IMR-90 (cell line): ENCODE results near the gene KRT76. TPM values are rescaled to one million over a fixed set of nuclear protein-coding genes. Genes with fewer than 3 reads are reported as not detected.

ENCODE experiments used
- ATAC-seq: fragments of 200-7000 bp; cut with Tn5 transposase; 2 replicates; pipeline ENCODE4 v1.9.1; 2020; ENCODE audit warnings: low read depth, mild to moderate bottlenecking, moderate library complexity
- BruUV-seq: library from RNA; stranded (reverse); fragments of 400-500 nt; replicated peaks from 2 replicates; lab custom pipeline; 2021; lab: Mats Ljungman, UMichigan
- CTCF ChIA-PET: fragments of 300-600 bp; formaldehyde crosslinking; extraction: SDS; loops from one replicate; lab custom pipeline; 2021; ENCODE audit warnings: antibody characterized with exemption; lab: Yijun Ruan, JAX
- POLR2A ChIA-PET: fragments of 300-600 bp; sonication (Branson Sonifier 250); formaldehyde crosslinking; loops from one replicate; lab custom pipeline; 2022; ENCODE audit warnings: antibody characterized with exemption; ENCODE audit not compliant: unreplicated experiment; lab: Charles Lee
- DNase-seq: peaks from one replicate; pipeline ENCODE4 v3.0.0; 2013
- H2AFZ ChIP-seq: replicated peaks from 2 replicates; pipeline ENCODE3; 2013; ENCODE audit warnings: low read length, mild to moderate bottlenecking; ENCODE audit not compliant: poor library complexity
- H2AK5ac ChIP-seq: 2 replicates; pipeline ENCODE4 v1.6.1; 2013; ENCODE audit warnings: low read depth, low read length, inconsistent platforms
- H2AK9ac ChIP-seq: replicated peaks from 2 replicates; pipeline ENCODE3; 2013; ENCODE audit warnings: mild to moderate bottlenecking, low read depth, low read length, moderate library complexity; ENCODE audit not compliant: poor library complexity
- H2BK120ac ChIP-seq: 2 replicates; pipeline ENCODE4 v1.6.1; 2013; ENCODE audit warnings: low read depth, low read length, inconsistent platforms
- H2BK15ac ChIP-seq: 3 replicates; pipeline ENCODE4 v1.6.1; 2013; ENCODE audit warnings: low read depth, low read length, inconsistent platforms
- H2BK20ac ChIP-seq: 2 replicates; pipeline ENCODE4 v1.6.1; 2013; ENCODE audit warnings: low read depth, mild to moderate bottlenecking, inconsistent platforms, low read length, moderate library complexity
- H2BK5ac ChIP-seq: 2 replicates; pipeline ENCODE4 v1.6.1; 2013; ENCODE audit warnings: mild to moderate bottlenecking, low read depth, low read length, inconsistent platforms; ENCODE audit not compliant: poor library complexity, severe bottlenecking
- H3K14ac ChIP-seq: replicated peaks from 2 replicates; pipeline ENCODE4 v1.6.1; 2013; ENCODE audit warnings: low read depth, low read length, inconsistent platforms
- H3K18ac ChIP-seq: 2 replicates; pipeline ENCODE4 v1.6.1; 2013; ENCODE audit warnings: low read depth, low read length, control low read depth
- H3K23ac ChIP-seq: 2 replicates; pipeline ENCODE4 v1.6.1; 2013; ENCODE audit warnings: low read depth, low read length, inconsistent platforms
- H3K27ac ChIP-seq: 2 replicates; pipeline ENCODE4 v1.5.1; 2013; ENCODE audit warnings: mild to moderate bottlenecking, control low read depth, low read length; ENCODE audit not compliant: insufficient read depth
- H3K27me3 ChIP-seq: 2 replicates; pipeline ENCODE4 v1.6.1; 2013; ENCODE audit warnings: low read length; ENCODE audit not compliant: control insufficient read depth, insufficient read depth
- H3K36me3 ChIP-seq: 2 replicates; pipeline ENCODE4 v1.6.1; 2013; ENCODE audit warnings: low read length, mixed read lengths; ENCODE audit not compliant: control insufficient read depth, insufficient read depth
- H3K4ac ChIP-seq: 2 replicates; pipeline ENCODE4 v1.6.1; 2013; ENCODE audit warnings: low read depth, low read length, inconsistent platforms
- H3K4me1 ChIP-seq: 2 replicates; pipeline ENCODE4 v1.6.1; 2013; ENCODE audit warnings: low read length, mixed read lengths; ENCODE audit not compliant: control insufficient read depth, insufficient read depth
- H3K4me2 ChIP-seq: 2 replicates; pipeline ENCODE4 v1.6.1; 2013; ENCODE audit warnings: low read depth, mild to moderate bottlenecking, control low read depth, low read length, moderate library complexity
- H3K4me3 ChIP-seq: 2 replicates; pipeline ENCODE4 v1.5.1; 2013; ENCODE audit warnings: low read depth, mild to moderate bottlenecking, control low read depth, low read length, moderate library complexity; ENCODE audit not compliant: insufficient read depth
- H3K56ac ChIP-seq: 2 replicates; pipeline ENCODE4 v1.6.1; 2013; ENCODE audit warnings: low read length, inconsistent platforms; ENCODE audit not compliant: insufficient read depth; ENCODE audit errors: extremely low read depth
- H3K79me1 ChIP-seq, 2 experiments: 2 replicates each; pipeline ENCODE4 v1.6.1; 2013; ENCODE audit warnings: low read length in 2 of 2, inconsistent platforms in 1 of 2, low read depth in 1 of 2
- H3K9ac ChIP-seq: 2 replicates; pipeline ENCODE4 v1.6.1; 2013; ENCODE audit warnings: low read depth, low read length, control low read depth
- H3K9me1 ChIP-seq: 2 replicates; pipeline ENCODE4 v1.6.1; 2013; ENCODE audit warnings: low read length, inconsistent platforms; ENCODE audit not compliant: insufficient read depth
- H3K9me3 ChIP-seq: 2 replicates; pipeline ENCODE4 v1.6.1; 2013; ENCODE audit warnings: low read length; ENCODE audit not compliant: control insufficient read depth, insufficient read depth
- H4K20me1 ChIP-seq: 2 replicates; pipeline ENCODE4 v1.6.1; 2013; ENCODE audit warnings: low read length, inconsistent platforms; ENCODE audit not compliant: insufficient read depth
- H4K5ac ChIP-seq: 2 replicates; pipeline ENCODE4 v1.6.1; 2013; ENCODE audit warnings: mild to moderate bottlenecking, low read depth, low read length, control low read depth
- H4K8ac ChIP-seq, 2 experiments: 2 replicates each; pipeline ENCODE4 v1.6.1; 2013; ENCODE audit warnings: low read depth in 2 of 2, low read length in 2 of 2, control low read depth in 1 of 2, inconsistent platforms in 1 of 2
- H4K91ac ChIP-seq: 2 replicates; pipeline ENCODE4 v1.6.1; 2013; ENCODE audit warnings: low read depth, low read length, inconsistent platforms; ENCODE audit not compliant: insufficient read depth
- BHLHE40 ChIP-seq: fragments of 150-350 bp; IDR thresholded peaks from 2 replicates; pipeline ENCODE4 v1.6.1; 2016; ENCODE audit warnings: mild to moderate bottlenecking, low read depth, low read length
- CEBPB ChIP-seq: IDR thresholded peaks from 2 replicates; pipeline ENCODE4 v1.6.1; 2012; ENCODE audit warnings: low read depth, low read length, improper control_type of control experiment
- CHD1 ChIP-seq: IDR thresholded peaks from 2 replicates; pipeline ENCODE4 v1.6.1; 2012; ENCODE audit warnings: low read depth, low read length, improper control_type of control experiment
- FOS ChIP-seq: fragments of 150-350 bp; IDR thresholded peaks from 2 replicates; pipeline ENCODE4 v1.6.1; 2016; ENCODE audit warnings: low read depth, low read length
- MAFK ChIP-seq: IDR thresholded peaks from 2 replicates; pipeline ENCODE4 v1.6.1; 2012; ENCODE audit warnings: low read depth, low read length, improper control_type of control experiment
- MAZ ChIP-seq: IDR thresholded peaks from 2 replicates; pipeline ENCODE4 v1.6.1; 2012; ENCODE audit warnings: low read depth, mild to moderate bottlenecking, low read length, improper control_type of control experiment, moderate library complexity, borderline replicate concordance
- MXI1 ChIP-seq: IDR thresholded peaks from 2 replicates; pipeline ENCODE4 v1.6.1; 2012; ENCODE audit warnings: low read depth, mild to moderate bottlenecking, low read length, moderate library complexity, borderline replicate concordance
- NFE2L2 ChIP-seq: fragments of 150-350 bp; IDR thresholded peaks from 2 replicates; pipeline ENCODE4 v1.6.1; 2016; ENCODE audit warnings: low read depth, mild to moderate bottlenecking, low read length
- POLR2A ChIP-seq: IDR thresholded peaks from 2 replicates; pipeline ENCODE4 v1.6.1; 2012; ENCODE audit warnings: mild to moderate bottlenecking, low read depth, low read length
- RAD21 ChIP-seq: IDR thresholded peaks from 2 replicates; pipeline ENCODE4 v1.6.1; 2012; ENCODE audit warnings: low read length, improper control_type of control experiment
- RCOR1 ChIP-seq: IDR thresholded peaks from 2 replicates; pipeline ENCODE4 v1.6.1; 2012; ENCODE audit warnings: mild to moderate bottlenecking, low read length, improper control_type of control experiment; ENCODE audit not compliant: insufficient replicate concordance
- RFX5 ChIP-seq: IDR thresholded peaks from 2 replicates; pipeline ENCODE4 v1.8.0; 2012; ENCODE audit warnings: low read depth, mild to moderate bottlenecking, low read length, moderate library complexity
- SMC3 ChIP-seq: fragments of 150-350 bp; IDR thresholded peaks from 2 replicates; pipeline ENCODE4 v1.6.1; 2016; ENCODE audit warnings: low read depth, mild to moderate bottlenecking, antibody characterized with exemption, low read length, moderate library complexity
- WGBS, 2 experiments: methylation state at CpG; one replicate each; pipeline versions ENCODE4 v1.1.5 to v1.1.7; 2013; ENCODE audit warnings: missing lambda C conversion rate in 2 of 2; ENCODE audit not compliant: insufficient read length in 1 of 2; ENCODE audit errors: extremely low coverage in 2 of 2; 5-methylcytosine and 5-hydroxymethylcytosine counted together
- dilution Hi-C: fragments of 300-500 bp; cut with HindIII; formaldehyde crosslinking; loops from one replicate; pipeline ENCODE4 v1.14.3; 2018; ENCODE audit warnings: low sequenced_read_pairs; ENCODE audit not compliant: unreplicated experiment
- in situ Hi-C: fragments of 300-500 bp; cut with MboI; formaldehyde crosslinking; loops from 3 replicates; pipeline ENCODE4 v1.14.3; 2019; ENCODE audit warnings: low sequenced_read_pairs, inconsistent platforms, mixed read lengths
- intact Hi-C: fragments of 100-400 bp; cut with micrococcal nuclease; formaldehyde crosslinking; loops from 2 replicates; pipeline ENCODE4 v1.10.0; 2022
- polyA plus RNA-seq, 3 experiments: library from polyadenylated mRNA; depleted of rRNA; stranded (reverse); fragments of >200 nt; gene quantifications; 2 replicates each; pipeline ENCODE4 v1.2.3, GENCODE V29; 2012; ENCODE audit warnings: low replicate concordance in 1 of 3
- total RNA-seq: library from RNA; depleted of rRNA; stranded (reverse); fragments of >200 nt; gene quantifications from 2 replicates; pipeline ENCODE4 v1.2.3, GENCODE V29; 2012
- TF ChIP-seq, protein P1 (sequence below): conservative IDR thresholded peaks from 2 replicates; pipeline ENCODE4 v1.5.1; 2012; ENCODE audit warnings: mild to moderate bottlenecking, low read depth, low read length, improper control_type of control experiment
- TF ChIP-seq, protein P2 (sequence below): fragments of 150-350 bp; IDR thresholded peaks from 2 replicates; pipeline ENCODE4 v1.6.1; 2017; ENCODE audit warnings: mild to moderate bottlenecking, antibody characterized with exemption, low read length, low read depth
- TF ChIP-seq, protein P3 (sequence below): fragments of 150-350 bp; IDR thresholded peaks from 2 replicates; pipeline ENCODE4 v1.6.1; 2016; ENCODE audit warnings: low read depth, mild to moderate bottlenecking, low read length, moderate library complexity, borderline replicate concordance

KRT76 gene
- total and polyA plus RNA-seq, 2 of the 4 experiments (the other 2 are of a cell fraction): not detected

DNA sequence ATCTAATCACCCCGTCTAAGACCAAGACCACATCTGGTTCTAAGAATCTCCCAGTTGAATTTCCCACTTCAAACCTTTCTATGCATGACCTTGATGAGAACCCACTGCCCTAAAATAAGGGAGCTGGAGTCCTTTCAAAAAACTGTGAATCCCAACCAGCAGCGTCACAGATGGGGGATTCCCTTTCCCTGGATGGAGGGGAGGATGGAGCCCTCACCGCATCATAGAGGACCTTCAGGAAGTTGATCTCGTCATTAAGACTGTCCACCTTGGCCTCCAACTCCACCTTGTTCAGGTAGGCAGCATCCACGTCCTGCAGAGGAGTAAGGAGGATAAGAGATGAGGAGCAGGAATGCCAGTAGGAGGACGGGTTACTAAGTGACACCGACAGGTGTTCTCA lies 32.0 kb upstream of the KRT76 start:
- Histone ChIP-seq H2BK15ac (no peak overlapping the region), H3K4me2 (no peak overlapping the region), H3K23ac (no peak overlapping the region), H2AK9ac (no peak overlapping the region), H2BK5ac (no peak overlapping the region), H3K27me3 (peaks cover 46% of the 10 kb centered on the region), H3K27ac (no peak overlapping the region), H3K9me3 (no peaks in the 10 kb centered on the region), H2AK5ac (no peak overlapping the region), H3K56ac (no peak overlapping the region), H3K36me3 (no peaks in the 10 kb centered on the region), H3K4ac (no peak overlapping the region), H3K9me1 (no peaks in the 10 kb centered on the region), H3K18ac (no peak overlapping the region), H3K9ac (no peak overlapping the region), H3K79me1 (no peaks in the 10 kb centered on the region), H3K4me3 (no peak overlapping the region), H3K4me1 (peaks cover 4% of the 10 kb centered on the region), H2BK20ac (no peak overlapping the region), H4K5ac (no peak overlapping the region), H4K8ac (no peak overlapping the region), H4K20me1 (no peaks in the 10 kb centered on the region), H3K14ac (no peak overlapping the region), H4K91ac (no peak overlapping the region), H2AFZ (no peak overlapping the region), H2BK120ac (no peak overlapping the region)
- in situ Hi-C loops: no loop called here
- no TSS peak for BruUV-seq
- CTCF ChIA-PET: no interaction called here
- dilution Hi-C loops: no loop called here
- ATAC-seq (no peak), DNase-seq (no peak)
- intact Hi-C loops: no loop called here
- WGBS, 2 experiments: 50% methylated on average over 1 of the region's 7 CpGs; no CpG with 5 or more reads in 1 of the 2 experiments
- POLR2A ChIA-PET: no interaction called here
- TF ChIP-seq RCOR1: no peak
- TF ChIP-seq RAD21: no peak
- TF ChIP-seq MXI1: no peak
- no peak for TF ChIP-seq CHD1
- no peak for TF ChIP-seq FOS
- TF ChIP-seq RFX5: no peak
- no peak for TF ChIP-seq BHLHE40
- TF ChIP-seq, protein P1, sequence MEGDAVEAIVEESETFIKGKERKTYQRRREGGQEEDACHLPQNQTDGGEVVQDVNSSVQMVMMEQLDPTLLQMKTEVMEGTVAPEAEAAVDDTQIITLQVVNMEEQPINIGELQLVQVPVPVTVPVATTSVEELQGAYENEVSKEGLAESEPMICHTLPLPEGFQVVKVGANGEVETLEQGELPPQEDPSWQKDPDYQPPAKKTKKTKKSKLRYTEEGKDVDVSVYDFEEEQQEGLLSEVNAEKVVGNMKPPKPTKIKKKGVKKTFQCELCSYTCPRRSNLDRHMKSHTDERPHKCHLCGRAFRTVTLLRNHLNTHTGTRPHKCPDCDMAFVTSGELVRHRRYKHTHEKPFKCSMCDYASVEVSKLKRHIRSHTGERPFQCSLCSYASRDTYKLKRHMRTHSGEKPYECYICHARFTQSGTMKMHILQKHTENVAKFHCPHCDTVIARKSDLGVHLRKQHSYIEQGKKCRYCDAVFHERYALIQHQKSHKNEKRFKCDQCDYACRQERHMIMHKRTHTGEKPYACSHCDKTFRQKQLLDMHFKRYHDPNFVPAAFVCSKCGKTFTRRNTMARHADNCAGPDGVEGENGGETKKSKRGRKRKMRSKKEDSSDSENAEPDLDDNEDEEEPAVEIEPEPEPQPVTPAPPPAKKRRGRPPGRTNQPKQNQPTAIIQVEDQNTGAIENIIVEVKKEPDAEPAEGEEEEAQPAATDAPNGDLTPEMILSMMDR: no peak
- TF ChIP-seq POLR2A: no peak
- no peak for TF ChIP-seq MAFK
- TF ChIP-seq SMC3: no peak
- TF ChIP-seq, protein P2, sequence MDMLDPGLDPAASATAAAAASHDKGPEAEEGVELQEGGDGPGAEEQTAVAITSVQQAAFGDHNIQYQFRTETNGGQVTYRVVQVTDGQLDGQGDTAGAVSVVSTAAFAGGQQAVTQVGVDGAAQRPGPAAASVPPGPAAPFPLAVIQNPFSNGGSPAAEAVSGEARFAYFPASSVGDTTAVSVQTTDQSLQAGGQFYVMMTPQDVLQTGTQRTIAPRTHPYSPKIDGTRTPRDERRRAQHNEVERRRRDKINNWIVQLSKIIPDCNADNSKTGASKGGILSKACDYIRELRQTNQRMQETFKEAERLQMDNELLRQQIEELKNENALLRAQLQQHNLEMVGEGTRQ: no peak
- TF ChIP-seq CEBPB: no peak
- TF ChIP-seq, protein P3, sequence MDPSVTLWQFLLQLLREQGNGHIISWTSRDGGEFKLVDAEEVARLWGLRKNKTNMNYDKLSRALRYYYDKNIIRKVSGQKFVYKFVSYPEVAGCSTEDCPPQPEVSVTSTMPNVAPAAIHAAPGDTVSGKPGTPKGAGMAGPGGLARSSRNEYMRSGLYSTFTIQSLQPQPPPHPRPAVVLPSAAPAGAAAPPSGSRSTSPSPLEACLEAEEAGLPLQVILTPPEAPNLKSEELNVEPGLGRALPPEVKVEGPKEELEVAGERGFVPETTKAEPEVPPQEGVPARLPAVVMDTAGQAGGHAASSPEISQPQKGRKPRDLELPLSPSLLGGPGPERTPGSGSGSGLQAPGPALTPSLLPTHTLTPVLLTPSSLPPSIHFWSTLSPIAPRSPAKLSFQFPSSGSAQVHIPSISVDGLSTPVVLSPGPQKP: no peak
- no peak for TF ChIP-seq MAZ
- no peak for TF ChIP-seq NFE2L2
